Measurements from ENCODE around the gene DTNB.

GRCh38 chr2:25409044-25409443, 264.3 kb downstream of the DTNB start:
- TF ChIP-seq TCF7L2 (IDR thresholded peaks at IDR 0.05; ENCODE audit: borderline replicate concordance, low read depth, low read length) (no peak), ZBTB6 (tag by site-specific recombination; IDR thresholded peaks at IDR 0.05) (no peak), CTCF (tag by site-specific recombination; IDR thresholded peaks at IDR 0.05) (no peak), ZNF292 (tag by site-specific recombination; IDR thresholded peaks at IDR 0.05; ENCODE audit: borderline replicate concordance, low read depth) (no peak), KLF9 (tag by site-specific recombination; IDR thresholded peaks at IDR 0.05; ENCODE audit: low read depth) (no peak), ZFP3 (tag by site-specific recombination; IDR thresholded peaks at IDR 0.05; ENCODE audit: low read depth) (no peak), YY1 (tag by site-specific recombination; IDR thresholded peaks at IDR 0.05) (no peak), ZNF184 (tag by site-specific recombination; IDR thresholded peaks at IDR 0.05) (no peak), ZBTB44 (tag by site-specific recombination; IDR thresholded peaks at IDR 0.05) (no peak), KLF10 (tag by site-specific recombination; IDR thresholded peaks at IDR 0.05) (no peak), ZNF214 (tag by site-specific recombination; IDR thresholded peaks at IDR 0.05; ENCODE audit: borderline replicate concordance) (no peak), ZNF768 (tag by site-specific recombination; IDR thresholded peaks at IDR 0.05) (no peak), BCL11A (tag by site-specific recombination; IDR thresholded peaks at IDR 0.05; ENCODE audit: low read depth) (no peak), ZBTB7A (tag by site-specific recombination; IDR thresholded peaks at IDR 0.05; ENCODE audit: low read depth) (no peak)
